Progenitor cell of endocrine pancreas (in vitro differentiated cells): Measurements from ENCODE around the gene TBC1D24. TPM values are rescaled to one million over a fixed set of nuclear protein-coding genes. Genes with fewer than 3 reads are reported as not detected.

Experiments used
- DNase-seq: peaks from one replicate; pipeline ENCODE4 v3.0.0; 2021; ENCODE audit warnings: low spot score; ENCODE audit not compliant: unreplicated experiment
- H3K27ac Mint-ChIP-seq: 2 replicates; pipeline ENCODE4 v1.8.0; 2021; ENCODE audit warnings: mild to moderate bottlenecking, moderate library complexity, mixed read lengths
- H3K27me3 Mint-ChIP-seq: 2 replicates; pipeline ENCODE4 v1.8.0; 2021; ENCODE audit warnings: mixed read lengths
- H3K36me3 Mint-ChIP-seq: 2 replicates; pipeline ENCODE4 v1.8.0; 2022; ENCODE audit warnings: mixed read lengths; ENCODE audit not compliant: insufficient read depth
- H3K4me1 Mint-ChIP-seq: 2 replicates; pipeline ENCODE4 v1.8.0; 2021; ENCODE audit warnings: low read depth, mixed read lengths
- H3K4me3 Mint-ChIP-seq: 2 replicates; pipeline ENCODE4 v1.8.0; 2021; ENCODE audit warnings: low read depth, mild to moderate bottlenecking, moderate library complexity, mixed read lengths
- H3K9me3 Mint-ChIP-seq: 2 replicates; pipeline ENCODE4 v1.8.0; 2021; ENCODE audit warnings: low read depth, mixed read lengths
- total RNA-seq: library from RNA; stranded (reverse); gene quantifications from 2 replicates; pipeline ENCODE4 v1.2.1, GENCODE V29; 2021
- TF ChIP-seq, protein P1 (sequence below): fragments of 200-600 bp; sonication (generic); IDR thresholded peaks from one replicate; pipeline ENCODE4 v1.5.0; 2021; ENCODE audit warnings: antibody characterized with exemption, mild to moderate bottlenecking; ENCODE audit not compliant: unreplicated experiment

Gene TBC1D24
- total RNA-seq, 1 donor from 2014 or later = 23.8 TPM

DNA sequence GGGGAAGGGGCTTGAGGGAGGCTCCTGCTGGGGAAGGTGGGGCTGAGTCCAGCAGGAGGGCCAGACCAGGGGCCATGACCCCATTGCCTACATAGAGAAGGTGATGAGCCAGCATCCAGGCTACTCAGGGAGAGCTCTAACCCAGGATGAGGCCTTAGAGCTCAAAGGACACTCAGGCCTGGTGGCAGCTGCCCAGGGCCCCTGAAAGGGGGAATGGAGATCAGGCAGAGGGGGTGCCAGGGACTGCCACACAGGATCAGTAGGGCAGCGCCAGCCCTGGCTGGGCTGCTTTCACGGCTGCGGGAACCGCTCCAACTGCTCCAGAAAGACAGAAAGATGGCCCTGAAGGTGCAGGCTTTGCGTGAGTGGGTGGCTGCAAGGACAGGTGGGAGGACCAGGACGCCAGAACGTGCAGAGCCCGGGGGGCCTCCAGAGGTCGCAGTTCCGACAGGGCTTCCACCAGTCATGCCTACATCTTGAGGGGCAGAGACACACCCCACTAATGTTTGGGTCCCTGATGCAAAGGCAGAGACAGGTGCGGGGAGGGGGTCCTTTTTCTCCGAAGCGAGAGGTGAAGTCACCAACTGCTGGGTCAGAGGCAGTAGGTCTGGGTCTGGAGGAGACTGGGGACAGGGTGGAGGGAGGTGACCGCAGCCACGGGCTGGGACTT lies 37.9 kb downstream of the TBC1D24 start:
- H3K36me3 Mint-ChIP-seq = peaks cover 2% of the 10 kb centered on the region
- DNase-seq = no peak
- no peaks in the 10 kb centered on the region for H3K9me3 Mint-ChIP-seq
- H3K27ac Mint-ChIP-seq = peak overlapping the region; percentile 100
- H3K4me3 Mint-ChIP-seq = peak overlapping the region; percentile 85
- TF ChIP-seq, protein P1, sequence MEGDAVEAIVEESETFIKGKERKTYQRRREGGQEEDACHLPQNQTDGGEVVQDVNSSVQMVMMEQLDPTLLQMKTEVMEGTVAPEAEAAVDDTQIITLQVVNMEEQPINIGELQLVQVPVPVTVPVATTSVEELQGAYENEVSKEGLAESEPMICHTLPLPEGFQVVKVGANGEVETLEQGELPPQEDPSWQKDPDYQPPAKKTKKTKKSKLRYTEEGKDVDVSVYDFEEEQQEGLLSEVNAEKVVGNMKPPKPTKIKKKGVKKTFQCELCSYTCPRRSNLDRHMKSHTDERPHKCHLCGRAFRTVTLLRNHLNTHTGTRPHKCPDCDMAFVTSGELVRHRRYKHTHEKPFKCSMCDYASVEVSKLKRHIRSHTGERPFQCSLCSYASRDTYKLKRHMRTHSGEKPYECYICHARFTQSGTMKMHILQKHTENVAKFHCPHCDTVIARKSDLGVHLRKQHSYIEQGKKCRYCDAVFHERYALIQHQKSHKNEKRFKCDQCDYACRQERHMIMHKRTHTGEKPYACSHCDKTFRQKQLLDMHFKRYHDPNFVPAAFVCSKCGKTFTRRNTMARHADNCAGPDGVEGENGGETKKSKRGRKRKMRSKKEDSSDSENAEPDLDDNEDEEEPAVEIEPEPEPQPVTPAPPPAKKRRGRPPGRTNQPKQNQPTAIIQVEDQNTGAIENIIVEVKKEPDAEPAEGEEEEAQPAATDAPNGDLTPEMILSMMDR = peak; percentile 54
- H3K4me1 Mint-ChIP-seq = peaks cover 36% of the 10 kb centered on the region
- H3K27me3 Mint-ChIP-seq = no peaks in the 10 kb centered on the region

DNA sequence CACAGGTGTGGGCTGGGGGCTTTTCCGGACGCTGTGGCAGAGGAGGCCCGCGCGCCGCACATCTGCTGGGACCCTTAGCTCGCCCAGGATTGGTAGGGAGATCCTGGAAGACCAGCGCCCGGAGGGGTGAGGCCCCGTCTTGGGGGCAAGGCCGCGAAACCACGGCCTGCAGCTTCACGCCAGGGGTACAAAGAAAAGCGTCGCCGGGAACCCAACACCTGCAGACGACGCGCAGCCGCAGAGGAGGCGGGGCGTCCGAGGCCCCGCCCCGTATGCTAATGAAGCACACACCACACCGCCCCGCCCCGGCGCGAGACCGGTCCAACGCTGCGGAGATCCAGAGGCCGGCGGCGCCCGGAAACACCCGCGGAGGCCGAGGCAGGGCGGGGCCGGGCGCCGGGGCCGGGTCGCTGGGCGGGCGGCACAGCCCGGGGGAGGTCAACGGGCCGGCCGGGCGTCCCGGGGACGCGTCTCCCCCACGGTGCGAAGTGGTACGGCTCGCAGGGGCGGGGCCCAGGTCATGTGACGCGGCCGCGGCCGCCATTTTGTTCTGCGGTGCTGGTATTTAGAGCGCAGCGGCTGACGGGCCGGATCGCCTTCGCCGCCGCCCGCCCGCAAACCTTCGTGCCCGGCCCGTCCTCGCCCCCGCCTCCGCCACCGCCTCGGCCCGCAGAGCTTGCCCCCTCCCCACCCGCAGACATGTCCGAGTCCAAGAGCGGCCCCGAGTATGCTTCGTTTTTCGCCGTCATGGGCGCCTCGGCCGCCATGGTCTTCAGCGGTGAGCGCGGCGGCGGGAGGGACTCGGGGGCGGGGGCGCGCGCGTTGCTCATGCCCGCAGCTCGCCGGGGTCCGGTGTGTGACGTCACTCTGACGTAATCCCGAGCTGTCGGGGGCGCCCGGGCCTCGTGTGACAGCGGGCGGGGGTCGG lies 38.7 kb downstream of the TBC1D24 start, which contains the start of gene ATP6V0C:
Gene ATP6V0C (plus strand): TSS at position 548 of the 928 bp plus-strand sequence. CDS start 152 bp downstream, at position 700.
- Mint-ChIP-seq H3K9me3 (no peaks in the 10 kb centered on the region), H3K4me3 (peak within 1 kb of the TSS; percentile 94), H3K4me1 (peaks cover 36% of the 10 kb centered on the region), H3K36me3 (peaks cover 2% of the 10 kb centered on the region), H3K27me3 (no peaks in the 10 kb centered on the region), H3K27ac (peak within 1 kb of the TSS; percentile 100)
- peak; percentile 88 for DNase-seq
- TF ChIP-seq, protein P1 = no peak

DNA sequence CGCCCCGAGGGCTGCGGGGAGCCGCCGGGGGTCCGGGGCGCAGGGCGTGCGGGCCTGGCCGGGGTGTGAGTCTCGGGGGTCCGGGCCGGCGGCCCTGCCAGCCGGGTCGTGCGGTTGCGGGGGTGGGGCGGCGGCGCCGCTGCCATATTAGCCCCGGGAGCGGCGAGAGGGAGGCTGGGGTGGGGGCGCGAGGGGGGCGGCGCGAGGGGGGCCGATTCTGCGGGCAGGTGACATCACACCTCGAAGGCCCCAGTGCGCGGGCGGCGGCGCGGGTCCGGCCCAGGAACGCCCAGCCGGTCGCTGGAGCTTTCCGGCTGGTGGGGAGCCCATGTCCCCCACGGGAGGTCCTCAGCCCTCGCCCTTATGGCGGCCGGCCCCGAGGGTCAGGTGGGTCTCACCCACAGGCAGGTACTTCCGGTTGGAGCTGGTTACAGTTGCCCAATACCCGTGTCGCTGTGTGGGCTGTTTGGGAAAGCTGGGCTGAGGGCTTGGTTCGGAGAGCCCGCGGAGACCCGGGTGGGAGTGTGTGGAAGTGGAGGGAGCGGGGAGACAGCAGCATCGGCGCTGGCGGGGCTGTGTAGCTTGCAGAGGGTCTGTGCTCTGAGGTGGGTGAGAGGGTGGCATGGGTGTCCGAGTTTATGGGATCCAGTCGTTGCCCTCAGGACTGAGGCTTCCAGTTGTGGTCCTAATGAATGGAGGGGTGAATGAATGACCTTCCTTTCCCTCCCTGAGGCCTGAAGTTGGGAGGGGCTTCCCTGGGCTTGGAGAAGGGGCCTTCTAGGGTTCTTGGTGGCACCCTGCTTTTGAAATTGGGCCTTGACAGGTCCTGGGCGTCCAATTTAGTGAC lies 39.6 kb downstream of the TBC1D24 start:
- H3K27me3 Mint-ChIP-seq = no peaks in the 10 kb centered on the region
- TF ChIP-seq, protein P1 = no peak
- H3K4me3 Mint-ChIP-seq = peak overlapping the region; percentile 94
- no peaks in the 10 kb centered on the region for H3K9me3 Mint-ChIP-seq
- H3K27ac Mint-ChIP-seq = peak overlapping the region; percentile 98
- DNase-seq = peak; percentile 39
- H3K36me3 Mint-ChIP-seq = peaks cover 2% of the 10 kb centered on the region
- H3K4me1 Mint-ChIP-seq = peaks cover 36% of the 10 kb centered on the region

DNA sequence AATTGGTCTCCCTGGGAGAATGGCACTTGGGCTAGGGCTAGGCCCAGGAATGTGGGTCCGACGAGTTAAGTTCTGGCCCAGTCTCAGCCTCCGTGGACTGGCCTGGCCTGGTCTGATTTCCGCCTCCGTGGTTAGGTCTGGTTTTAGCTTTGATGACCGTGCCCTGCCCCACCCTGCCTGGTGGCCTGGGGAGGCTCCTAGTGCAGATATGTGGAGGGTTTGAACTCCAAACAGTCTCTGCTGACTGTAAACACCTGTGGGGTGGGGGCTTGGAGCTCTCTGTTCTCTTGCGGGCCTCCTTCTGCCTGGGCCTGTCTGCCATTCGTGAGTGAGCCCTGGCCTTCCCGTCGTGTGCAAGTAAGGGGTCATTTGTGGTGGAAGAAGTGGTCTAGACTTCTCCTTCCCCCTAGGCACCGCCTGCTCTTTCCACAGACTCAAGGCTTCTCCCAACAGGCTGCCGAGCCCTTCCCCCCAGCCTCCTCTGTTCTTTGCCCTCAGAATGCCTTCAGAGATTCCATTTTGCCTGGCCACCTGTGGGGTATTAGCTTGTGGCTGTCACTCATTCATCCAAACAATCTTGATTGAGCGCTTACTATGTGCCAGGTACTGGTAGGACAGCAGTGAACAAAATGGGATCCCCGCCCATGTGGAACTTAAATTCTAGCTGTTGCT lies 40.4 kb downstream of the TBC1D24 start:
- peak overlapping the region; percentile 94 for H3K4me3 Mint-ChIP-seq
- no peaks in the 10 kb centered on the region for H3K27me3 Mint-ChIP-seq
- peak overlapping the region; percentile 98 for H3K27ac Mint-ChIP-seq
- DNase-seq = no peak
- no peaks in the 10 kb centered on the region for H3K9me3 Mint-ChIP-seq
- peaks cover 40% of the 10 kb centered on the region for H3K4me1 Mint-ChIP-seq
- peaks cover 2% of the 10 kb centered on the region for H3K36me3 Mint-ChIP-seq
- TF ChIP-seq, protein P1 = no peak
